Smooth muscle cell (in vitro differentiated cells): ENCODE data around the gene ARMH4. TPM values are rescaled to one million over a fixed set of nuclear protein-coding genes. Genes with fewer than 3 reads are reported as not detected.

Experiments
- DNase-seq: peaks from one replicate; lab custom pipeline; 2025; ENCODE audit not compliant: unreplicated experiment; lab: John Stamatoyannopoulos, UW
- H2AFZ ChIP-seq: fragments of 200-600 bp; sonication (generic); 2 replicates; pipeline ENCODE4 v1.6.0; 2016; ENCODE audit warnings: antibody characterized with exemption, low read depth, mild to moderate bottlenecking
- H3F3A ChIP-seq: fragments of 200-600 bp; sonication (generic); 2 replicates; pipeline ENCODE4 v1.6.0; 2017; ENCODE audit warnings: antibody characterized with exemption, low read depth
- H3K27ac ChIP-seq: fragments of 200-600 bp; sonication (generic); 2 replicates; pipeline ENCODE4 v1.5.1; 2016; ENCODE audit warnings: low read depth, mild to moderate bottlenecking
- H3K27me3 ChIP-seq: fragments of 200-600 bp; sonication (generic); 2 replicates; pipeline ENCODE4 v1.6.1; 2016; ENCODE audit warnings: low read depth, mild to moderate bottlenecking
- H3K36me3 ChIP-seq: fragments of 200-600 bp; sonication (generic); 2 replicates; pipeline ENCODE4 v1.5.1; 2016; ENCODE audit warnings: low read depth
- H3K4me1 ChIP-seq: fragments of 200-600 bp; sonication (generic); 2 replicates; pipeline ENCODE4 v1.5.1; 2016; ENCODE audit warnings: low read depth
- H3K4me2 ChIP-seq: fragments of 200-600 bp; sonication (generic); 2 replicates; pipeline ENCODE4 v1.6.0; 2016; ENCODE audit warnings: mild to moderate bottlenecking
- H3K4me3 ChIP-seq: fragments of 200-600 bp; sonication (generic); 2 replicates; pipeline ENCODE4 v1.5.1; 2016; ENCODE audit warnings: mild to moderate bottlenecking
- H3K79me2 ChIP-seq: fragments of 200-600 bp; sonication (generic); 2 replicates; pipeline ENCODE4 v1.6.0; 2016; ENCODE audit warnings: low read depth, mild to moderate bottlenecking
- H3K9ac ChIP-seq: fragments of 200-600 bp; sonication (generic); 2 replicates; pipeline ENCODE4 v1.6.0; 2016; ENCODE audit warnings: low read depth
- H3K9me3 ChIP-seq: fragments of 200-600 bp; sonication (generic); replicated peaks from 2 replicates; pipeline ENCODE4 v1.5.1; 2016; ENCODE audit warnings: low read depth
- H4K20me1 ChIP-seq: fragments of 200-600 bp; sonication (generic); 2 replicates; pipeline ENCODE4 v1.6.0; 2016; ENCODE audit warnings: low read depth
- WGBS: methylation state at CpG from one replicate; pipeline ENCODE4 v1.1.7; 2016; ENCODE audit warnings: low lambda C conversion rate; 5-methylcytosine and 5-hydroxymethylcytosine counted together
- polyA plus RNA-seq: library from polyadenylated mRNA; unstranded; fragments of >200 nt; fragmentation: Nextera tagmentation; extraction: Ambion mirVana; gene quantifications from 2 replicates; pipeline ENCODE4 v1.2.1, GENCODE V29; 2016
- total RNA-seq: library from RNA; depleted of rRNA; stranded (reverse); fragments of >200 nt; gene quantifications from 2 replicates; pipeline ENCODE4 v1.2.3, GENCODE V29; 2014
- TF ChIP-seq, protein P1 (sequence below): fragments of 200-600 bp; sonication (generic); IDR thresholded peaks from 2 replicates; pipeline ENCODE4 v1.5.1; 2017; ENCODE audit warnings: borderline replicate concordance, mild to moderate bottlenecking, antibody characterized with exemption; ENCODE audit not compliant: insufficient read depth, poor library complexity, severe bottlenecking

The ARMH4 gene
- total and polyA plus RNA-seq, 2 experiments from 2014 or later = 12.9 to 14.7 TPM

DNA sequence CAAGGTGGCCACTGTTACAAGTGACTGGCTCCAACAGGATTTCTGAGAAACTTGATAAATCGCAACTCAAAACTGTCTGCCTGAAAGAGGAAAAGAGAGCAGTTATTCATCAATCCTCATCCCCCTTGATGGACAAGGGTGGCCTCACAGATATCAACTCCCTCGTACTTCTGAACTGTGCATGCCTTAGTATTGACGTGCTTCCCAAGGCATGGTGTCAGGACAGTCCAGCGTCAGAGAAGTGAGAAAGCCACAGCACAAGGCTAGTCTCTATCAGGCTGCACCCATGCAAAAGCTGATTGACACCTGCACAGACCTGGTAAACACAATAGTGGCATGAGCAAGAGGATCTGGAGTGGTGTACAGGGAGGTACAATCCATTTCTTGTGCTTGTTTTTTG lies 160.7 kb downstream of the ARMH4 start:
- Histone ChIP-seq H3K27me3 (no peaks in the 10 kb centered on the region), H3K79me2 (no peaks in the 10 kb centered on the region), H3K9me3 (no peaks in the 10 kb centered on the region), H3K4me3 (no peak overlapping the region), H2AFZ (no peak overlapping the region), H3K4me1 (no peaks in the 10 kb centered on the region), H3K36me3 (no peaks in the 10 kb centered on the region), H3K4me2 (no peak overlapping the region), H3K27ac (no peak overlapping the region), H3K9ac (no peak overlapping the region), H3F3A (no peaks in the 10 kb centered on the region), H4K20me1 (no peaks in the 10 kb centered on the region)
- 89% methylated on average over 4 of the region's 4 CpGs for WGBS
- no peak for DNase-seq
- TF ChIP-seq, protein P1, sequence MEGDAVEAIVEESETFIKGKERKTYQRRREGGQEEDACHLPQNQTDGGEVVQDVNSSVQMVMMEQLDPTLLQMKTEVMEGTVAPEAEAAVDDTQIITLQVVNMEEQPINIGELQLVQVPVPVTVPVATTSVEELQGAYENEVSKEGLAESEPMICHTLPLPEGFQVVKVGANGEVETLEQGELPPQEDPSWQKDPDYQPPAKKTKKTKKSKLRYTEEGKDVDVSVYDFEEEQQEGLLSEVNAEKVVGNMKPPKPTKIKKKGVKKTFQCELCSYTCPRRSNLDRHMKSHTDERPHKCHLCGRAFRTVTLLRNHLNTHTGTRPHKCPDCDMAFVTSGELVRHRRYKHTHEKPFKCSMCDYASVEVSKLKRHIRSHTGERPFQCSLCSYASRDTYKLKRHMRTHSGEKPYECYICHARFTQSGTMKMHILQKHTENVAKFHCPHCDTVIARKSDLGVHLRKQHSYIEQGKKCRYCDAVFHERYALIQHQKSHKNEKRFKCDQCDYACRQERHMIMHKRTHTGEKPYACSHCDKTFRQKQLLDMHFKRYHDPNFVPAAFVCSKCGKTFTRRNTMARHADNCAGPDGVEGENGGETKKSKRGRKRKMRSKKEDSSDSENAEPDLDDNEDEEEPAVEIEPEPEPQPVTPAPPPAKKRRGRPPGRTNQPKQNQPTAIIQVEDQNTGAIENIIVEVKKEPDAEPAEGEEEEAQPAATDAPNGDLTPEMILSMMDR = no peak

DNA sequence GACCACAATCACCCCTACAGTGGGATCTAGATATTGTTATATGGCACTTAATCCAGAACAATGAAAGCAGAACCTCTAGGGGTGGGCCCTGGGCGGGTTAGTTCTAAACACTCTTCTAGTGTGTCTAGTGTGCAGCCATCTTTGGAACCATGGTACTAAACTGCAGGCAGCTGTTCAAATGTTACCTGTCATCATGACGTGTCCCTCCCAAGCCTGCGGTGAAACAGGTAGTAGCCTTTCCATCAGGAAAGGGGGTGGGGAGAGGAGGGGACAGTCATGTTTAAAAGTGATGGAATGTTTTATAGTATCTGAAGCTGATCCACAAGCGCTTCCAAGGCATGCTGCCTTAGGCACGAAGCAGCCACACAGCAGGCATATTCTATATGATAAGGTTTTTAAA lies 163.6 kb downstream of the ARMH4 start:
- H3K9me3 ChIP-seq = no peaks in the 10 kb centered on the region
- H4K20me1 ChIP-seq = no peaks in the 10 kb centered on the region
- 92% methylated on average over 5 of the region's 5 CpGs for WGBS
- H3K27ac ChIP-seq = no peak overlapping the region
- H3K4me3 ChIP-seq = no peak overlapping the region
- no peaks in the 10 kb centered on the region for H3K4me1 ChIP-seq
- H3K36me3 ChIP-seq = no peaks in the 10 kb centered on the region
- no peak for DNase-seq
- H3K79me2 ChIP-seq = no peaks in the 10 kb centered on the region
- no peaks in the 10 kb centered on the region for H3F3A ChIP-seq
- TF ChIP-seq, protein P1 = no peak
- no peaks in the 10 kb centered on the region for H3K27me3 ChIP-seq
- no peak overlapping the region for H3K9ac ChIP-seq
- H3K4me2 ChIP-seq = no peak overlapping the region
- H2AFZ ChIP-seq = no peak overlapping the region

DNA sequence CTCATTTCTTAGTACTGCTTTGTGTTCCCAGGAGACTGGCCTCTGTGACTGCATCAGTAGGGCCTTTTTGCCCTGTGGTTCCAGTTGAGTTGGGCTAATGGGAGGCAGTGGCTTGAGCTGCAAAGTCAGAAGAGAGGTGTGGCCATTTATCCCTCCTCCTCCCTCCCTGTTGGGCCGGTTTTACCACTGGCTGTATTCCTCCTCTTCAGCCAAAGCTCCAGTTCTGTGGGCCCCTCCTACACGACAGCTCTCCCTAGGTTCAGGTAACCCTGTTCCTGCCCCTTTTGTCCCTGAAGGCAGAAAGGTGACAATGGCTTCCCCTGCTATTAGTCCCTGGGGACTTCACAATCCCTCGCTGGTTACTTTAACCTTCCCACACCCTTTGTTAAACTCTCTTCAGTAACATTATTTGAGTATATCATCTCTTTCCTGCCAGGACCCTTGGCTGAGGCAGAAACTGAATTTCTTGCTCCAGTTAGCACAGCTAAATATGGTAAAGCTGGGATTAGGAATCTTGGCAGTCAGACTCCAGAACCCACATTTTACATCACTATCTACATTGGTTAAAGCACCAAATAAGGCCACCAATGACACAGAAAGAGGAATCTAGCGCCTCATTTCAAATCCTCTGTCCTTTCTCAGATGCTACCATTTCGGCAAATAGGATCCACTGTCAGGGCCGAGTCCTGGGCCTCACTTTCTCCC lies 164.3 kb downstream of the ARMH4 start:
- H3F3A ChIP-seq = no peaks in the 10 kb centered on the region
- no peak overlapping the region for H3K4me3 ChIP-seq
- no peaks in the 10 kb centered on the region for H3K79me2 ChIP-seq
- H3K27ac ChIP-seq = no peak overlapping the region
- WGBS = 77% methylated on average over 6 of the region's 6 CpGs
- peaks cover 4% of the 10 kb centered on the region for H3K27me3 ChIP-seq
- H4K20me1 ChIP-seq = no peaks in the 10 kb centered on the region
- no peaks in the 10 kb centered on the region for H3K4me1 ChIP-seq
- TF ChIP-seq, protein P1 = no peak
- no peaks in the 10 kb centered on the region for H3K36me3 ChIP-seq
- no peak overlapping the region for H3K9ac ChIP-seq
- no peak overlapping the region for H2AFZ ChIP-seq
- DNase-seq = no peak
- H3K9me3 ChIP-seq = no peaks in the 10 kb centered on the region
- no peak overlapping the region for H3K4me2 ChIP-seq

DNA sequence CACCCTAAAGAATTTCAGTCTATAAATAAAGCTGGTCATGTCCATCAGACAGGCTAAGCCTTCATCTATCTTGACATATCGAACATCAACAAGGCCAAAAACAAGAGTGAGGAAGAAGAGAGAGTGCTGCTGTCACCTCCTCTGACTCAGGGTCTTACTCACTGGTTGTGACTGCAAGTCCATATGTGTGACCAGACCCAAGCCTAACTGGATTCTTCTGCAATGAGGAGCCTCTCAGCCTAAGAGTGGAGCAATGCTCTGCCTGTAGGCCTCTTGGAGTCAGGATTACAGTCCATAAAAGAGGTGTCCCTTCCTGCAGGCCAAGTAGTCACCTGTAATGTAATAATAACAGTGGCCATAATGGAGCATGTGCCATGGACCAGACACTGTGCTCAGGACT lies 165.0 kb downstream of the ARMH4 start:
- Histone ChIP-seq H3K79me2 (no peaks in the 10 kb centered on the region), H3K36me3 (no peaks in the 10 kb centered on the region), H3F3A (no peaks in the 10 kb centered on the region), H4K20me1 (no peaks in the 10 kb centered on the region), H3K9ac (no peak overlapping the region), H3K4me2 (no peak overlapping the region), H3K27ac (no peak overlapping the region), H3K9me3 (no peaks in the 10 kb centered on the region), H3K4me3 (no peak overlapping the region), H2AFZ (no peak overlapping the region), H3K27me3 (peaks cover 4% of the 10 kb centered on the region), H3K4me1 (no peaks in the 10 kb centered on the region)
- TF ChIP-seq, protein P1 = no peak
- WGBS = 90% methylated on average over 1 of the region's 1 CpG
- no peak for DNase-seq
